ENCODE results near the gene ADAMTSL1.

The ADAMTSL1 gene

DNA sequence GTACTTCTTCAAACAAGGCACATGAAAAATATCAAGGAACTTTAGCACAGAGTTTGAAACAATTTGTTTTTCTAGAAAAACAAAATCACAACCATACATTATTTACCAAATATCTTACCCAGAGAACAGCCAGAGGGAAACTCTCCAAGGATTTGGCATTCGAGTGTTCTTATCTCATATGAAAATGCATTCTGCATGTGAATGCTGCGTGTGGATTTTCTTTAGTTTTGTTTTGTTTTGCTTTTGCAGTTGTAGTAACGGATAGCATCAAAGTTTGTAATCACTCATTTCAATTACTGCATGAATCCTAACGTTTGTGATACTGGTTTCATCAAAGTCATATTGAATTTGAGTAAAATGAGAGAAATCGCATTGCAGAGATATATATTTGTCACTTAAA lies 28.0 kb downstream of the ADAMTSL1 start:
- DNase-seq (ENCODE audit: low read depth, low spot score), result no peak

DNA sequence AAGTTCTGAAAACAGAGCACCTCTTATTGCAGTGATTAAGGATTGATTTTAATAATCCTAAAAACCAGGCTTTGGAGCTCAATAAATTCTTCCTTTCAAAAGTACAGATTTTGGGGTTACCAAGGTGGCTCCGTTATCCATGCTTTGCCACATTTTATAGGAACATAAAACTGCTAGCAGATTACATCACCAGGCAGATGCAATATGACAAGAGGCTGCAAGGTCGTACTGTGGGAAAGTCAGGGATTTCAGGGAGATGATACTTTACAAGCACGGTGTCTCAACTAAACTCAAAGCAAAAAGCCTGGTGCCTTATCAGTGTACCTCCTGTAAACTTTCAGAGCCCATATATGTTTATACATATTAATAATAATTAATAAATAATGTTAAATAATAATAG lies 28.6 kb downstream of the ADAMTSL1 start:
- DNase-seq (ENCODE audit: low read depth, low spot score), result no peak

DNA sequence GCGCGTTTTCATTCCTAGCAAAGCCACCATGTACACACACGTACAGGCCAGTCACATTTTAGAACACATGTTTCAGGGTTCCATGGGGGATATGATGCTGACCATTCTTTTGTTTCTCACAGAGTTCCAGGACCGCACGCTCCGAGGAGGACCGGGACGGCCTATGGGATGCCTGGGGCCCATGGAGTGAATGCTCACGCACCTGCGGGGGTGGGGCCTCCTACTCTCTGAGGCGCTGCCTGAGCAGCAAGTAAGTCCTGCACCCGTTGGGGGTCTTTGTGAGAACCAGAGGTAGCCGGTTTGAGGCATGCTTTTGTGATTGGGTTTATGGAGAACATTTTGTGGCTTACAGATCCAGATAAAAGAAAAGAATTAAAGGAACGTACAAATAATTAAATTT lies 30.8 kb downstream of the ADAMTSL1 start:
- no peak for DNase-seq (ENCODE audit: low read depth, low spot score)

DNA sequence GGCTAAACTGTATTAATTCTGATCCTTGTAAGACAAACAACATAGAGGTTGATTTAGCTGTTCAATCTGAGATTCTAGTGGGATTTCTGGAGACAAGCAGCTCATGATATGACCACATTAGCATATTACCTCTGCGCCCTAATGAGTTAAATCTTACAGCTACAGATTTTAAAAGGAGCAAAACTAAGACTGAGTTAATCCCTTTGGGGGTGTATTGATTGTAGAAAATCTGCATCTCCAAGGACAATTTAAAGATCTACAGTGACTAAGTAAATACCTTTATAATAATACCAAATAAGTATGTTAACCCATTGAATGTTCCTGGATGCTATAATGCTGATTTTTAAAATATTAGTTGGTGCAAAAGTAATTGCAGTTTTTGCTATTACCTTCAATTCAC lies 33.2 kb downstream of the ADAMTSL1 start:
- DNase-seq (ENCODE audit: low read depth, low spot score), result no peak

DNA sequence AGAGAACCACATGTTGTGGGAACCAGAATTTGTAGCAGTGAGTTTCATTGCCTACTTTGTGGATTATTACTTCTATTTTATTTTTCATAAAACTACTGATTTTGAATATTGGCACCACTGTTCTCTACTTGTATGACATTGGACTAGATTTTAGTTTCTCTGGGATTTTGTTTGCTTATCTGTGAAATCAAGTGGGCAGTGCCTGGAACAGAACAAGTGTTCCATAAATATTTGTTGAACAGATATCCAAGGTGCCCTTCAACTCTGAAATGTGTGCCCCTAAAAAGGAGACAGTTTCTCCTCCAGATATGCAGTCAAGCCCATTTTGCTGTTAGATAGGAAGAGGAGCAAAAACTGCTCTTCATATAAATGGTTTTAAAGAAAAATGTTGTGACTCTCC lies 42.6 kb downstream of the ADAMTSL1 start:
- DNase-seq (ENCODE audit: low read depth, low spot score), result no peak

DNA sequence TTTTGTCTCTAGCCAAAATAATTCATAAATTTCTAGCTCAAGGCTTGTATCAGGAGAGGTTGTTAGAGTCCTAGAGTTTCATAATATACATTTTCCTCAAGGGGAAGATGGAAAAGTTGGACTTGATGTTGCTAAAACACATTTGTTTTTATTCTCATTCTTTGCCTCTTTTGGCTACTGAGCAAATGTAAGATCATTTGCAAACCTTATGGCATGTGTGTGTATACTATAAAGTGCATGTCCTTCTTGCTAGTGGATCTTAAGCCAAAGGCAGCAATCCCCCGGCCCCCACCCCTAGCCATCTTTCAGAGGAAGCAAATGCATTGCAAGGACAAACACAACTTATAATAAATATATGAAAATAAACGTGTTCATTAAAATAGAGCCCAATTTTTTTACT lies 43.0 kb downstream of the ADAMTSL1 start:
- no peak for DNase-seq (ENCODE audit: low read depth, low spot score)

DNA sequence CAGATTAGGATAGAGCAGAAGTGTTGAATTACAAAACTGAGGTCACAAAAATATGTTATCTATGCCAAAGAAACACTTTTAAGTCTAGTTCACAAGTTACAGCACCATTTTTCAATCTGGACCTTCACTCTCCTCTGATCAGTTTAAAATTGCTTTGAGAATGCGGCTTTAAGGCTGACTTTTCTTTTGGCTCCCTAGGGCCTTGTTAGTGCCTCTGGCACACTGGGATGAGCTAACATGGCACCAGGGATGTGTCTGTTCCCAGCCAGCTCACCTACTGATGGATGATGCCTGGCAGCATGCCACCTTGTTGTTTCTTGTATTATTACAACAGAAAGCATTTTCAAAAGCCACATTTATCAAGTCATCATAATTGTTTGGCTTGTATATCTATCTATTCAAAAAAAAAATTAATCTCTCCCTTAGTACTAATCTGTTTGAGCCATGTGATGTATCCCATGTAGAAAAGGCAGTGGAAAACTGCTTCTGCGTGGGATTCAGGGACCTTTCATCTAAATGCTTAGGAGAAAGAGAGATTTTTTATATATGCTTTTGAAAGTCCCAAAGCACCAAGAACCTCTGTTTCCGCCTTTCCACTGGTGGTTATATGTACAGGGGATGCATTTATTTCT lies 46.6 kb downstream of the ADAMTSL1 start:
- DNase-seq (ENCODE audit: low read depth, low spot score), result no peak

DNA sequence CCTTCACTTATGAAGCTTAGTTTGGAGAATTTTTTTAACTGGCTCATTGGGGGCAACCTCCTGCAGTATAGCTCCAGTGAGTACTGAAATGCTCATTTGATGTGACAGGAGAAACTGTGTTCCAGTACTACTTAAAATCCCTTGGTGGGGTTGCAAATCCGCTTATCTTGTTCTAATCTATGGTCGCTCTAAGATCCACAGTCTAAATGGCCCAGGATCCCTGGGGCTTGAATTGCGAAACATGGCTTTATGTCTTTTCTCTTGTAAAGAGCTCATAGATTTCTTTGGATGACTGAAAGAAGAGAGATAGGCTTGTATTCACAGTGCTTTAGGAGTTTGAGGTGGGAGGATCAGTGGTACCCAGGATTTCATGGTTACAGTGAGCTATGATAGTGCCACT lies 52.7 kb downstream of the ADAMTSL1 start:
- no peak for DNase-seq (ENCODE audit: low read depth, low spot score)

DNA sequence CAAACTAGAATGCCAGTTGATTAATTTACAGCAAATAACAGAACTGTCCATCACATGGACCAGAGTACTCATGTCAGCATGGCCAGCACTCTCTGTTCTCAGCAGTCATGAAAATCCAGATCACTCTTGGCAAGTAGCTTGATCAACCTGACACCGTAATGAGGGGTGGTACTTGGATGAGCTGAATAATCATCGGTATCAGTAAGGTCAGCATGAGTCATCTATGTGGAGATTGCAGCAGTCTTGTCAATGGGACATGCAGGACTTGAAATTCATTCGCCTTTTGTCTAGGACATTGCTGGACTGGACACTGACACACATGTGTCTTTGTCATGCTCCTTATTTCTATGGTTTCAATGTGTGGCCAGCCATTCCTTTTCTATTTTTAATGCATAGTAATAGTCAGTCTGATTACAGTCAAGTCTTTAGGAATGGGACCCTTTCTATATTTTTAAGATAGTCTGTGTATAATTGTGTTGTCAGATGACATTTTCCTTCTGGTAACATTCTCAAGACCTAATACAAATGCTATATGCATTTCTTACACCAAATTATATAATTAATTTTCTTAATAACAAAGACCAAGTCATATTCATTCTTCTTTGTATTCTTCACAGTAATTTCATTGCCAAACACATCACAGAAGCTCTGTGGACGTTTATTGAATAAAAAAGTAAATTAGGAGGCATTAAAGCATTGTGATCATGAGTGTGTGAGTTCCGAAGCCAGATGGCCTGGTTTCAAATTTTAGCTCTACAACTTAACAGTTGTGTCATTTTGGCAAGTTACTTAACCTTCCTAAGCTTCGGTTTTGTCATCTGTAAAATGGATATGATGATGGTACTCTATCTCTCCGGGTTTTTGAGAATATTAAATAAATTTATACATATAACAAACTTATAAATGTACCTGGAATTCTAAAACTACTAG lies 57.4 kb downstream of the ADAMTSL1 start:
- DNase-seq (ENCODE audit: low read depth, low spot score), result no peak

DNA sequence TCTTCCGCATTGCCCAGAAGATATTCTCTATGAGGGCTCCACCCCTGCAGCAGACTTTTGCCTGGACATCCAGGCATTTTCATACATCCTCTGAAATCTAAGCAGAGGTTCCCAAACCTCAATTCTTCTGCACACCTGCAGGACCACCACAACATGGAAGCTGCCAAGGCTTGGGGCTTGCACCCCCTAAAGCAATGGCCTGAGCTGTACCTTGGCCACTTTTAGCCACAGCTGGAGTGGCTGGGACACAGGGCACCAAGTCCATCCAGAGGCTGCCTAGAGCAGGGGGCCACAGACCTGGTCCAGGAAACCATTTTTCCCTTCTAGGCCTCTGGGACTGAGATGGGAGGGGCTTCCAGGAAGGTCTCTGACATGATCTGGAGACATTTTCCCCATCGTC lies 60.7 kb downstream of the ADAMTSL1 start:
- DNase-seq (ENCODE audit: low read depth, low spot score), result no peak

DNA sequence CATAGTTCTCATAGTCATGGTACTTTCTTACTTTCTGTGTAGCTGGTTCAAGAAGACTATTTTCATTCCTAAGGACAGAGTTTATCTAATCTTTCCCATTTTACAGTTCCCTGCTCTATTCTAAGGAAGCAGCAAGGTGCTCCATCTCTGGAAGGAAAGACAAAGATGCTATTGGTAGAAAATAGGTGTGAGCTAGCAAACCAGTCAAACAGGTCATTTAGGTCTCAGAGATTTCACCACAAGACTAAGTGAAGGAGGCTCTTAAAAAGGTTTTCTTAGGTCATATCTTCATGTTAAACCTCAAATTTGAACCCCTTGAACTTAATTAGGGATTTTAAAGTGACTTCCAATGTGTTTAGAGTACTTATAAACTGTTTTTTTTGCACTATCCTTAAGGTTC lies 62.6 kb downstream of the ADAMTSL1 start:
- no peak for DNase-seq (ENCODE audit: low read depth, low spot score)

DNA sequence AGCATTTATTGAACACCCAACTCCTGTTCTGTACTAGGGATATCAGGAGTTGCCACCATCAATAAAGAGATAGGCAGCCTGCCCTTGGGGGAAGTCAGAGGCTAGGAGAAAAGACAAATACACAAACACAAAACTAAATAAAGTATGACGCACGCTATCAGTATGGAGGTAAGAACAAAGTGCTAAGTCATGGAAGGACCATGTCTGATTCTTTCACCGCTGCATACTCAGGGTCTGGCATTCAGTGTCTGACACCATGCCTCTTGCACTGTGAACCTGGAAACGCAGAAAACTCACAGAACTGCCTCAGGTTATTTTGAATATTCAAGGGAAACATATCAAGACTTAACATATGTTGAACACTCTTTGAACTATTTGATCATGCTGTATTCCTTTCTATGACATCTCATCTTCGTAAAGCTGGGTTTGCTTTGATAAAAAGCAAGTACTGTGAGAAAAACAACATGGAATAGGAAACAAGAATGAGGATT lies 65.3 kb downstream of the ADAMTSL1 start:
- no peak for DNase-seq (ENCODE audit: low read depth, low spot score)

DNA sequence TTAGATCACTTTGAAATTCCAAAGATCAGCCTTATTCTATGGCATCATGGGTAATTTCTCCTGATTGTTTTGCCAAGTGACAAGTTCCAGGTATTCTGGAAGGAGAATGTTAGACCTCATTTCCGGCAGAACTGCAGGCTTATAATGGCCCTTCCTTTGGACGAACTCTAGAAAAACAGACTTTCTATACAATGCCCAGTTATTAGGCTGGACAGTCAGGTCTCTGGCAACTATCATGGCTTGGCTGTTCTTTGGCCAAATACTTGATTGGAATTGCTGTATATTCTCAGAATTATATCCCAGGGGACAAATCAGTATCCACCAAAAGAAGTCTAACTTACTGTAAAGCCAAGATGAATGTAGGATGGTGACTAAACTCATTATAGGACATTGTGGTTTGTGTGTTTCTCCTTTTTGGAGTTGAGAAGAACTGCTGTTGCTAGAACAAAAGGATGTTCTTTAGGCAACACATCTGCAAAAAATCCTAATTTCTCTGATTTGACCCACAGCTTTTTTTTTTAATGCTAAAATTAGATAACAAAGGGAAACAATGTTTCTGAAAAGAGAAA lies 69.0 kb downstream of the ADAMTSL1 start:
- no peak for DNase-seq (ENCODE audit: low read depth, low spot score)

DNA sequence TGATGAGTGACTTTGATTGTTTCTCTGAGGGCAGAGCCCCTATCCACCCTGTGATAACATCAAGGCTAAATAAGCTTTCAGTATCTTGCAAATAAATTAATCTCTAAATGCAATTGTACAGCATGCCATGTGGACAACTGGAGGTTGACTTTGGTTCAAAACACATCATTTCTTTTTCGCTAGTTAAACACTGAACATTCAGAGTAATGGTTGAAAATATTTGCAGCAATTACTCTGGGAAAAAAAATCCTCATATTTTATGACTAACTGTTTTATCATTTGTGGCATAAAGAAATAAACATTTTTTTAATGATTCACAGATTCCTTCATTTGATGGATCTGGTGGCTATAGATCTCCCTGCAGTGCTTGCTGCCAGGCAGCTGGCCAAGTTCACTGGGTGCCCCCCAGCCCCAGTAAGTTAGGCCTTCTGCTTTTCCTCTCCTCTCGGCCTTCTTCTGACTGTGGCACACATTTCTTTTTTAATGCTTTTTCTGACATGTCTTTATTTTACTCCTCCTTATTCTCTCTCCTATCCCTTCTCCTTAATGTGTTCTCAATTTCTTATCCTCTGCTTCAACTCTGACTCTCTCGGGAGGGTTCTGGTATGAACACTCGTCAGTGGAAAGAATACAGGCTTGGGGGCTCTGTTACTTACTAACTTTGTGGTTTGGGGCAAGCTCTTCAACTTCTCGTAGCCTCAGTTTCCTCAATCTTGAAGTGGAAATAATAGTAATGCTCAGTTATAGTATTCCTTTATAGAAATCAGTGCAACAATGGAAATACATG lies 69.6 kb downstream of the ADAMTSL1 start:
- DNase-seq (ENCODE audit: low read depth, low spot score), result no peak

DNA sequence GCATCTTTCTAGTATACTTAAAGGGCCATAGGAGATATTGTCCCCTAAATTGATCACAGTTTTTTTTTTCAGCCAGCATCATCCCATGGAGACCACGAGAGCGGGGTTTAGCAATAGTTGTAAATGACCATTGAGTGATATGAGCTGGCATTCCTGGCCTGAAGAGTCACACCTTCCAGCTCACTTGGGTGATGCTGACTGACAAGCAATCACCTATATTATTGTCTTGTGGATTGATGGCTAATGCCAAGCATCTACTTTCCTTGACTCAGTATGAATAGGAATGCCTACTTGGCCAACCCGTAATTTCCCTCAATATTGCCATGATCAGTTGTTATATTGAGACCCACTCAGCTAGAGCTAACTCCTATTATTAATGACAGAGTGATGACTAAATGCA lies 70.5 kb downstream of the ADAMTSL1 start:
- no peak for DNase-seq (ENCODE audit: low read depth, low spot score)

DNA sequence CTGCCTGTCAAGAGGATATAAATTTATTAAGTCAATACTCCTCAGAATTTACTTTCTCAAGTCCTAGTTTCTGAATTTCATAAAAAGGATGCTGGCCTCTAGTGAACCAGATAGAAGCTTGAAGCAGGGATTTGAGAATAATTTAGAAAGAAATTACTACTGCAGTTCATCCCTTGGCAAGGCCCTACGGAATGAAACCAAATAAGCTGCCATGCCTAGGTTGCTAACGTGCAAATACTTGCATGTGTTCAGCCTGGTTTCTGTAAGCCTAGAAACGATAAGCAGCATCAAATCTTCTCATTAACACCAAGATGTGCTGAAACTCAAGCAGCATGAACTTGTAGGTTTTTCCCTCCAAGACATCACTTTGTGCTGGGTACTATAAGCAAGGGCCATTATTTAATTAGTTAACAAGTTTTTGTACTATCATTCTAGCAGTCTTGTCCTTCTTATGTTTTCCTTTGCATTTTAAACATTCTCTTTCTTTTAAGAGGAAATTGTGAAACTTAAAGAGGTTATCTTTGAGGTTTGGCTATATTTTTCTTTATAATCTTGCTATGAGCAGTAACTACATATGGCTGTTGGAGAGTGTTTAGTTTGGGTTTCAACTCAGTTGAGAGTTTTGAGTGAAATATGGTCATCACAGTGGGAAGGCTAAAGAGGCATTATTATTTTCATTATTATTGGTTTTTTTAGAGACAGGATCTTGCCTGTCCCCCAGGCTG lies 71.8 kb downstream of the ADAMTSL1 start:
- DNase-seq (ENCODE audit: low read depth, low spot score), result no peak

DNA sequence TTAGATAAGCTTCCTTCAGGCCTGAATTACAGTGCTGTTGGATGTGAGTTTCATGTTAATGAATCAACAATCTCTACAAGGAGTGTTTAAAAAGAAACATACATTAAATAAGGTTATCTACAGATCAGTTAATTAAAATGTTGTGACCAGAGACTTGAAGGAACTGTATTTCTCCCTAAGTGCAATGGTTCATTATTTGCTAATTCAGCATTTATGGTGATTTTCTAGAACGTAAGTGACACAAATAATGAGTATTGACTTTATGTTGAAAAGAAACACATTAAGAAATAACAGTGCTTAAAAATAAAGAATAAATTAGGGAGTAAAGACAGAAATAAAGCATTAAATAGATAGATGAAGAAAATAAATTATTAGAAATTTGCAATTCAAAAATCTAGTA lies 74.5 kb downstream of the ADAMTSL1 start:
- no peak for DNase-seq (ENCODE audit: low read depth, low spot score)

DNA sequence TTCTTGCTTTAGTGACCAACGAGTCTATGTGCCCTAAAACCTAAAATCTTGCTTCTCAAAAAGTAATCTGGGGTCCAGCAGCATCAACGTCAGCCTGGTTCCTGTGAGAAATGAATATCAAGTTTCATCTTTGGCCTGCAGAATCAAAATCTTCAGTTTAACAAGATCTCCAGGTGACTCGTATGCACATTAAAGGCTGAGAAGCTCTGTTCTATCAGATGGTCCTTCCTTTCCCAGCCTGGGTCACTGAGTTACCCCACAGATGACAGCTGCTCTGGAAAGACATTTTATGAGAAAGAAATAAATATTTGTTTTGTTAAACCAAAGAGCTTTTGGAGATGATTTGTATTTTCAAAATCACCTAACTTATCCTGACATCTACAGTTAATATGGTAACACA lies 75.8 kb downstream of the ADAMTSL1 start:
- DNase-seq (ENCODE audit: low read depth, low spot score), result no peak

DNA sequence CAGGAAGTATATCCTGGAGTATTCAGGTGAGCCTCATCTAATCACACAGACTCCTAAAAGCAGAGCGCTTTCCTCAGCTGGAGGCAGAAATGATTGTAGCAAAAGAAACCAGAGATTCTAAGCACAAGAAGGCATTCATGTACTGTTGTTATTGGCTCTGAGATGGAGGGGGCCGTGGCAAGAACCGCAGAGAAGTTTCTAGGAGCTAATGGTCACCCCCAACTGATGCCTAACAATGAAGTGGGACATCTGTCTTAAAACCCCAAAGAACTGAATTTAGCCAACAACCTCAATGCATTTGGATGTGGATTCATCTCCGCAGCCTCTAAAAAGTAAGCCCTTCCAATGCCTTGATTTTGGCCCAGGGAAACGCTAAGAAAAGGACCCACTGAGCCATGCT lies 76.3 kb downstream of the ADAMTSL1 start:
- DNase-seq (ENCODE audit: low read depth, low spot score), result no peak

DNA sequence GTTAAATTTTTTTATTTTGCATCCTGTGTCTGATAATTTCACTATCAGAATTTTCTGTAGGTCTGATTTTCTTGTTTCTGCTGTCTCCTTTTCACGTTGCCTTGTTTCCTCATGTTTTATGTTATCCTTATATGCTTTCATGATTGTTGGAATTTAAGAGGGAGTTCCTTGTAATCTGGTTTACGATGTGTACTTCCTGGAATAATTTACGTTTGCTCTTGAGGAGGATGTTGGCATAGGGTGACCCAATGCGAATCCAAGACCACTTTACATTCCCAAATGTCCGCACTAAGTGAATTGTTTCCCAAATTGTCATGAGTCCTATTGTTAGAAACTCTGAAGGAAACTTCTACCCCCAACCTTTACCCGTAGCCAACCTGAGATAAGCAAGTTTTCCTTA lies 80.3 kb downstream of the ADAMTSL1 start:
- DNase-seq (ENCODE audit: low read depth, low spot score), result no peak
